Mesenchymal stem cell (in vitro differentiated cells and primary cell): ENCODE results near the gene CLNK.
A peak's percentile ranks its signal among the peaks of the same experiment; 100 is the strongest.

ENCODE experiments used
- DNase-seq: peaks from one replicate; pipeline ENCODE4 v3.0.0-alpha.2; 2013
- H2AFZ ChIP-seq: one replicate; pipeline ENCODE4 v1.6.1; 2013; ENCODE audit warnings: low read depth, mild to moderate bottlenecking, control low read depth, inconsistent platforms, low read length, moderate library complexity
- H2AK5ac ChIP-seq: 2 replicates; pipeline ENCODE4 v1.6.1; 2013; ENCODE audit warnings: low read length, moderate library complexity, mild to moderate bottlenecking, inconsistent platforms; ENCODE audit not compliant: severe bottlenecking
- H2BK120ac ChIP-seq: one replicate; pipeline ENCODE4 v1.6.1; 2013; ENCODE audit warnings: low read depth, mild to moderate bottlenecking, inconsistent platforms, low read length, moderate library complexity
- H2BK12ac ChIP-seq, 2 experiments: one replicate each; pipeline ENCODE4 v1.6.1; 2013; ENCODE audit warnings: inconsistent platforms in 2 of 2, low read length in 2 of 2, mild to moderate bottlenecking in 2 of 2, moderate library complexity in 2 of 2, control low read depth in 1 of 2
- H2BK15ac ChIP-seq: one replicate; pipeline ENCODE4 v1.6.1; 2013; ENCODE audit warnings: mild to moderate bottlenecking, low read depth, inconsistent platforms; ENCODE audit not compliant: poor library complexity, severe bottlenecking
- H2BK5ac ChIP-seq: 2 replicates; pipeline ENCODE4 v1.6.1; 2013; ENCODE audit warnings: low read depth, mild to moderate bottlenecking, low read length, control low read depth, inconsistent platforms; ENCODE audit not compliant: poor library complexity, severe bottlenecking
- H3K14ac ChIP-seq, 2 experiments: one replicate each; pipeline ENCODE4 v1.6.1; 2013; ENCODE audit warnings: inconsistent platforms in 2 of 2, low read length in 2 of 2, control low read depth in 1 of 2, mild to moderate bottlenecking in 1 of 2, moderate library complexity in 1 of 2
- H3K18ac ChIP-seq, 2 experiments: one replicate each; pipeline ENCODE4 v1.6.1; 2013; ENCODE audit warnings: inconsistent platforms in 2 of 2, low read length in 2 of 2, control low read depth in 1 of 2, low read depth in 1 of 2, mild to moderate bottlenecking in 1 of 2
- H3K23ac ChIP-seq, 2 experiments: one replicate each; pipeline ENCODE4 v1.6.1; 2013; ENCODE audit warnings: inconsistent platforms in 2 of 2, low read length in 2 of 2, mild to moderate bottlenecking in 2 of 2, moderate library complexity in 2 of 2, control low read depth in 1 of 2
- H3K27ac ChIP-seq: 2 replicates; pipeline ENCODE4 v1.5.1; 2013; ENCODE audit warnings: mild to moderate bottlenecking, moderate library complexity, low read length, control low read depth, inconsistent platforms; ENCODE audit not compliant: poor library complexity, severe bottlenecking
- H3K27me3 ChIP-seq, 2 experiments: 2 replicates each; pipeline versions ENCODE4 v1.6.1 to v1.7.0; 2013; ENCODE audit warnings: low read length in 2 of 2, mild to moderate bottlenecking in 2 of 2, moderate library complexity in 2 of 2, control low read depth in 1 of 2, inconsistent platforms in 1 of 2; ENCODE audit not compliant: control insufficient read depth in 1 of 2, insufficient read depth in 1 of 2
- H3K36me3 ChIP-seq, 2 experiments: 2 replicates each; pipeline versions ENCODE4 v1.6.1 to v1.7.0; 2013; ENCODE audit warnings: low read length in 2 of 2, control low read depth in 1 of 2, inconsistent platforms in 1 of 2, low read depth in 1 of 2, mild to moderate bottlenecking in 1 of 2; ENCODE audit not compliant: insufficient read depth in 2 of 2, control insufficient read depth in 1 of 2
- H3K4ac ChIP-seq, 2 experiments: one replicate each; pipeline ENCODE4 v1.6.1; 2013; ENCODE audit warnings: inconsistent platforms in 2 of 2, low read length in 2 of 2, mild to moderate bottlenecking in 2 of 2, moderate library complexity in 2 of 2, control low read depth in 1 of 2, low read depth in 1 of 2
- H3K4me1 ChIP-seq: 2 replicates; pipeline ENCODE4 v1.6.1; 2013; ENCODE audit warnings: low read depth, low read length, control low read depth; ENCODE audit not compliant: control insufficient read depth, insufficient read depth
- H3K4me2 ChIP-seq: 2 replicates; pipeline ENCODE4 v1.6.1; 2013; ENCODE audit warnings: low read length, mild to moderate bottlenecking, inconsistent platforms; ENCODE audit not compliant: poor library complexity, severe bottlenecking
- H3K4me3 ChIP-seq, 2 experiments: 2 replicates each; pipeline versions ENCODE4 v1.5.1 to v1.7.0; 2013; ENCODE audit warnings: low read length in 2 of 2, mild to moderate bottlenecking in 2 of 2, control low read depth in 1 of 2, low read depth in 1 of 2; ENCODE audit not compliant: insufficient read depth in 1 of 2
- H3K79me1 ChIP-seq: replicated peaks from 2 replicates; pipeline ENCODE4 v1.6.1; 2013; ENCODE audit warnings: mild to moderate bottlenecking, control low read depth, low read length, inconsistent platforms; ENCODE audit not compliant: poor library complexity, severe bottlenecking
- H3K9ac ChIP-seq: 2 replicates; pipeline ENCODE4 v1.7.0; 2013; ENCODE audit warnings: mild to moderate bottlenecking, low read length, moderate library complexity
- H3K9me3 ChIP-seq: 2 replicates; pipeline ENCODE4 v1.7.0; 2013; ENCODE audit warnings: mild to moderate bottlenecking, low read length; ENCODE audit not compliant: control insufficient read depth
- H4K8ac ChIP-seq: one replicate; pipeline ENCODE4 v1.6.1; 2013; ENCODE audit warnings: inconsistent platforms, mild to moderate bottlenecking, low read length, moderate library complexity
- H4K91ac ChIP-seq: one replicate; pipeline ENCODE4 v1.6.1; 2013; ENCODE audit warnings: mild to moderate bottlenecking, low read length, inconsistent platforms
- WGBS: methylation state at CpG from one replicate; pipeline ENCODE4 v1.1.7; 2013; ENCODE audit warnings: mixed read lengths; 5-methylcytosine and 5-hydroxymethylcytosine counted together

The CLNK gene

DNA sequence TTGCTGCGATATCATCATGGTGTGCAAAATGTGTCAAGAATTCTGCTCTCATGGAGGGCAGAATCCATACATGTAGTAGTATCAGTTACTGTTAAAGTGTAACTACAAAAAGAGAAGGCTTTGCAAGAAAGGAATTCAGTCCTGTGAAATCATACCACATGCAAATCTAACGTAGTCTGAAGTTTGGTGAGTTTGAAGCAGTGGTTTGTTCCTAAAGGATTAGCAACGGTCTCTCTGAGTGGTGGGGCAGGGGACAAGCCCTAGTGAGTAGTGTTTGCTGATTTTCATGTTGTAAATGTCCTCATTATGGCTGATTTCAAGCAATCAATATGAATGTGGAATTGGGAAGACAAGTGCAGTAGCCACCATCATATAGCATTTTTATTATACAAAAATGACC is 47.1 kb upstream of the CLNK start:
- no peaks in the 10 kb centered on the region for H3K79me1 ChIP-seq
- H2BK120ac ChIP-seq: no peak overlapping the region
- H3K27me3 ChIP-seq: no peaks in the 10 kb centered on the region
- WGBS: 86% methylated on average over 3 of the region's 3 CpGs
- no peak overlapping the region for H3K4me2 ChIP-seq
- peak overlapping the region; percentile 17 for H3K27ac ChIP-seq
- no peak overlapping the region for H2BK5ac ChIP-seq
- H2BK12ac ChIP-seq: no peak overlapping the region
- H3K4ac ChIP-seq: no peak overlapping the region
- DNase-seq: no peak
- no peak overlapping the region for H3K14ac ChIP-seq
- H4K8ac ChIP-seq: no peak overlapping the region
- no peaks in the 10 kb centered on the region for H3K9me3 ChIP-seq
- H2BK15ac ChIP-seq: no peak overlapping the region
- H4K91ac ChIP-seq: no peak overlapping the region
- no peak overlapping the region for H3K23ac ChIP-seq
- peaks cover 4% of the 10 kb centered on the region for H3K4me1 ChIP-seq
- H3K4me3 ChIP-seq: no peak overlapping the region
- H3K9ac ChIP-seq: no peak overlapping the region
- no peak overlapping the region for H2AK5ac ChIP-seq
- H3K36me3 ChIP-seq: no peaks in the 10 kb centered on the region
- no peak overlapping the region for H3K18ac ChIP-seq
- H2AFZ ChIP-seq: no peak overlapping the region

DNA sequence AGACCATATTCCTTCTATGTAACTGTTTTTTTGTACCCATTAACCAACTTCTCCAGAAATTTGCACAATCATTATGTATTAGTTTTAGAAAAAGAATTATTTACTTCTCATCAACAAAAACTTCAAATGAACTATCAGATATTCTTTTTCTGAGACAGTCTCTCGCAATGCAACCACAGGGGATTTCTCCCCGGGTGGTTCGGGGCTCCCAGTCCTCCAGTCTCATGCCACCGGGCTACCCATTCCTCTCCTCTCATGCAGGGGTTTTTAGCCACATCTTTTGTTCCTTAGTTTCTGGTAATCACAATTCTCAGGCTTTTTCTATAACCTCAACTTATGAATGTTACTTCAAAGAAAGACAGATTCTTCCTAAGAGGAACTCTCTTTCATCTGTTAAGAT is 46.6 kb upstream of the CLNK start:
- DNase-seq: no peak
- Histone ChIP-seq H2AK5ac (no peak overlapping the region), H2BK12ac (no peak overlapping the region), H2AFZ (no peak overlapping the region), H3K4ac (no peak overlapping the region), H3K27me3 (no peaks in the 10 kb centered on the region), H3K23ac (no peak overlapping the region), H3K27ac (peak overlapping the region; percentile 39), H3K9me3 (no peaks in the 10 kb centered on the region), H3K18ac (no peak overlapping the region), H2BK15ac (no peak overlapping the region), H3K14ac (no peak overlapping the region), H3K4me2 (no peak overlapping the region), H4K91ac (no peak overlapping the region), H3K4me3 (no peak overlapping the region), H2BK120ac (no peak overlapping the region), H3K4me1 (peaks cover 4% of the 10 kb centered on the region), H3K79me1 (no peaks in the 10 kb centered on the region), H3K9ac (no peak overlapping the region), H3K36me3 (no peaks in the 10 kb centered on the region), H2BK5ac (no peak overlapping the region), H4K8ac (no peak overlapping the region)
- WGBS: 96% methylated on average over 4 of the region's 4 CpGs

DNA sequence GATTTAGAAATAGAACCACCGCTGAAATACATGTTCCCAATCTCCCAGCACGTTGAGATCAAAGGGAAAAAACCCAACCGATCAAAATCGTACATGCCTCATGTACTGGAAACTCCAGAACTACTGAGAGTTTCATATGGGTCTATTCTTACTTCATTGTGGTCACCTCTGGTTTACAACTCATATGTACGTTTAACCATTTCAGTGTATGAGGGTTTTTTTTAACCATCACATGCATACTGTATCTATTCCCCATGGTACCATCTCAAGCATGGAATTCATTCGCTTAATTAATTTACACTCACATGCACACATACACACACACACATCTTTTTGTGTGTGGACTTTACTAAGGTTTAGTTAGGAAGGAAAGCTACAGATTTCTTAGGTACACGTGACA is 46.0 kb upstream of the CLNK start:
- Histone ChIP-seq H3K9ac (no peak overlapping the region), H3K4ac (no peak overlapping the region), H3K27ac (no peak overlapping the region), H2BK15ac (no peak overlapping the region), H4K8ac (no peak overlapping the region), H2BK120ac (no peak overlapping the region), H3K4me2 (no peak overlapping the region), H3K14ac (no peak overlapping the region), H2BK12ac (no peak overlapping the region), H3K9me3 (no peaks in the 10 kb centered on the region), H3K36me3 (no peaks in the 10 kb centered on the region), H4K91ac (no peak overlapping the region), H3K4me3 (no peak overlapping the region), H2AK5ac (no peak overlapping the region), H3K4me1 (peaks cover 4% of the 10 kb centered on the region), H3K18ac (no peak overlapping the region), H3K79me1 (no peaks in the 10 kb centered on the region), H3K27me3 (no peaks in the 10 kb centered on the region), H2BK5ac (no peak overlapping the region), H3K23ac (no peak overlapping the region), H2AFZ (no peak overlapping the region)
- 92% methylated on average over 4 of the region's 7 CpGs for WGBS
- no peak for DNase-seq

DNA sequence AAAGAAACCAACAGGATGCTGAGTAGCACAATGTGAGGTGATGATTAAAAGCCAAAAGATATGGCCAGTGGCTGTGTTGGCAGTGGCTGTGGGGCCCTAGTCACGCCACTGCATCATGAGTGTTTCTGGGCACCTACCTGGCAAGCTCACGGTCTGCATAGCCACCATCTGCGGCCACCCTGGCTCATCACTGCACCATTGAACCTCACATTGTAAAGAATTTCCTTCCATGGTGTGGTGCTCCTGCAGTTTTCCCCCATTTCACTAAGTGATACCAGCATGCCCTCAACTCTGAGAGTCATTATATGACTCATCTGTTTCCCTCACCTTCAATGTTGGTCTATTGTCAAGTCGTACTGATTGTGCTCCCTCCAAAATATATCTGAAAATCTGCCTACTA is 45.5 kb upstream of the CLNK start:
- Histone ChIP-seq H3K23ac (no peak overlapping the region), H2BK120ac (no peak overlapping the region), H3K36me3 (no peaks in the 10 kb centered on the region), H3K4ac (no peak overlapping the region), H2AFZ (no peak overlapping the region), H2BK5ac (no peak overlapping the region), H3K4me1 (peaks cover 4% of the 10 kb centered on the region), H3K4me3 (no peak overlapping the region), H3K18ac (no peak overlapping the region), H2AK5ac (no peak overlapping the region), H4K91ac (no peak overlapping the region), H2BK12ac (no peak overlapping the region), H3K27ac (no peak overlapping the region), H4K8ac (no peak overlapping the region), H3K4me2 (no peak overlapping the region), H3K14ac (no peak overlapping the region), H3K79me1 (no peaks in the 10 kb centered on the region), H3K27me3 (no peaks in the 10 kb centered on the region), H3K9ac (no peak overlapping the region), H3K9me3 (no peaks in the 10 kb centered on the region), H2BK15ac (no peak overlapping the region)
- DNase-seq: no peak
- WGBS: 98% methylated on average over 4 of the region's 4 CpGs
